GM12865 (cell line): ENCODE measurements around the gene SERPINB7.

ENCODE experiments used
- DNase-seq: peaks from one replicate; pipeline ENCODE4 v3.0.0; 2010; ENCODE audit warnings: low read depth
- H3K4me3 ChIP-seq: 2 replicates; pipeline ENCODE4 v1.5.1; 2011; ENCODE audit warnings: mild to moderate bottlenecking, low read depth, low read length, control low read depth
- TF ChIP-seq, protein P1 (sequence below): IDR thresholded peaks from 2 replicates; pipeline ENCODE4 v1.5.1; 2011; ENCODE audit warnings: low read length, control low read depth, low read depth, inconsistent platforms; ENCODE audit not compliant: insufficient read depth; ENCODE audit errors: missing control alignments

SERPINB7 gene

DNA sequence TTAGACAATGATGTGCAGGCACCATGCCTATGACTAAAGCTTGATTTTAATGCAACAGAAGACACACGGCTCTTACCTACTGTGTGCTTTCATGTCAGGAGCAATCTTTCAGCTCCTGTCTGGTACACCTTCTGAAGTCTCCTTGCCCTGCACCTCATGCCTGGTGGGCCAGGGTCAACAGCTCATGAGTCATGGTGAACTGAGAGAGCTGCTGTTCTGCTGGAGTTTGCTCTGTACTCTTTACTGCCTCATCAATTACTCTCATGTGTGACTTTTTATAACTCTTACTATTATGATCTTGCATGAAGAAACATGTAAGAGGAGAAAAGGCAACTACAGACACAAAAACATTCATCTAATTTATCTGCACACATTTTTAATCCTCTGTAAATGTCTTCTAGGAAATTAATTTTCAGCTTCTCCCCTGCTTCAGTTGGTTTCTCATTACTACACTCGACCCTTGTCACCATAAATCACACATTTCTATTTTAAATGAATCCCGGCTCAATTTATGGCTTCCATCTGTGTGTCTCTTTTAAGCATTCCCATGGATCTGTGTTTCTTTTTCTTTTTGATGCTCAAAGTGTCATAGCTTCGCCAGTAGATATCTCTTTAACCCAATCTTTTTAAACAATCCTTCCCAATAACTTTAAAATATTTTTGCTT is 9.7 kb downstream of the SERPINB7 start:
- TF ChIP-seq, protein P1, sequence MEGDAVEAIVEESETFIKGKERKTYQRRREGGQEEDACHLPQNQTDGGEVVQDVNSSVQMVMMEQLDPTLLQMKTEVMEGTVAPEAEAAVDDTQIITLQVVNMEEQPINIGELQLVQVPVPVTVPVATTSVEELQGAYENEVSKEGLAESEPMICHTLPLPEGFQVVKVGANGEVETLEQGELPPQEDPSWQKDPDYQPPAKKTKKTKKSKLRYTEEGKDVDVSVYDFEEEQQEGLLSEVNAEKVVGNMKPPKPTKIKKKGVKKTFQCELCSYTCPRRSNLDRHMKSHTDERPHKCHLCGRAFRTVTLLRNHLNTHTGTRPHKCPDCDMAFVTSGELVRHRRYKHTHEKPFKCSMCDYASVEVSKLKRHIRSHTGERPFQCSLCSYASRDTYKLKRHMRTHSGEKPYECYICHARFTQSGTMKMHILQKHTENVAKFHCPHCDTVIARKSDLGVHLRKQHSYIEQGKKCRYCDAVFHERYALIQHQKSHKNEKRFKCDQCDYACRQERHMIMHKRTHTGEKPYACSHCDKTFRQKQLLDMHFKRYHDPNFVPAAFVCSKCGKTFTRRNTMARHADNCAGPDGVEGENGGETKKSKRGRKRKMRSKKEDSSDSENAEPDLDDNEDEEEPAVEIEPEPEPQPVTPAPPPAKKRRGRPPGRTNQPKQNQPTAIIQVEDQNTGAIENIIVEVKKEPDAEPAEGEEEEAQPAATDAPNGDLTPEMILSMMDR, result no peak
- H3K4me3 ChIP-seq, result no peak overlapping the region
- no peak for DNase-seq

DNA sequence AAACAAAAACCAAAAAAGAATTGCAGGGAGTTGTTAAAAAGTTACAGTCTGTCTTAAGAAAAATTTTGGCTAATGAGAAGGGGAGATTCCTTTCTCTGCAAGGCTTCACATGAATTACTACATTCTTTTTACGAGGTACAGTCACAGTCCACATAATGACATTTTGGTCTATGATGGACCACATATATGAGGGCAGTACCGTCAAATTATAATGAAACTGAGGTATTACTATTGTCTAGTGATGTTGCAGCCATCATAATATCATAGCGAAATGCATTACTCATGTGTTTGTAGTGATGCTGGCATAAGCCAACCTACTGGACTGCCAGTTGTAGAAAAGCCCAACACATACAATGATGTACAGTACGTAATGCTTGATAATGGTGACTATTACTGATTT is 12.5 kb downstream of the SERPINB7 start:
- H3K4me3 ChIP-seq, result no peak overlapping the region
- DNase-seq, result no peak
- TF ChIP-seq, protein P1, result no peak

DNA sequence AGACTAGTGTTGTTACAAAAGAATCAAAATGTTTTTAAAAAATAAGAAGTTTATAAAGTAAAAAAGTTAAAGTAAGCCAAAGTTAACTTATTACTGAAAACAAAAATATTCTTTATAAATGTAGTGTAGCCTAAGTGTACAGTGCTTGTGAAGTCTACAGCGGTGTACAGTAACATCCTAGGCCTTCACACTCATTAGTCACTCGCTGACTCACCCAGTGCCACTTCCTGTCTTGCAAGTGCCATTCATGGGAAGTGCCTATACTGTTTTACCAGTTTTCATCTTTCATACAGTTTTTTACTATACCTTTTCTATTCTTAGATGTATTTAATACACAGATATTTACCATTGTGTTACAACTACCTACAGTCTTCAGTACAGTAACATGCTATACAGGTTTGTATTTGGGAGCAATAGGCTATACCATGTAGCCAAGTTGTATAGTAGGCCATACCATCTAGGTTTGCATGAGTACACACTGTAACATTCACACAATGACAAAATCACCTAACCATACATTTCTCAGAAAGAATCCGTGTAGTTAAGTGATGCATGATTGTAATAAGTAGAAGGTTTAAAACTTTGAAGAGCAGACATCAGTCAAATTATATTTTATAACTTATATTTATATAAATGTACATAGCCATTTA is 13.4 kb downstream of the SERPINB7 start:
- TF ChIP-seq, protein P1, result no peak
- DNase-seq, result peak; percentile 24
- H3K4me3 ChIP-seq, result no peak overlapping the region

DNA sequence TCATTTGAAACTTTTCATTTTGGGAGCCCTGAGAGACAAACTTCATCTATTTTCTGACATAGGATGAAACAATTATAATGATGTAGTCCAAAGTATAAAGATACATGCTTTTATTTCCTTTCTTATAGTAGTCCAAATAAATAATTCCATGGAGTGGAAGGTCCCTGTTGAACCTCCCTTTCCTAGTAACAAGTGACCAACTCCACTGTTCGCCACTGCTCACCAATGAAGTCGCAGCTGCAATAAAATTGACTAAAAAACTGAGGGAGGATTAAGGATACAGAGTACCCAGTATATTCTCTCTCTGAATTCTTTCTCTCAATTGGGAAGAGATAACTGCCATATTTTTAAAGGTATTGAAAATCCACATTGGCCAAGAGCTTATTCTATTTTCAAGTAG is 14.1 kb downstream of the SERPINB7 start:
- TF ChIP-seq, protein P1, result no peak
- H3K4me3 ChIP-seq, result no peak overlapping the region
- no peak for DNase-seq

DNA sequence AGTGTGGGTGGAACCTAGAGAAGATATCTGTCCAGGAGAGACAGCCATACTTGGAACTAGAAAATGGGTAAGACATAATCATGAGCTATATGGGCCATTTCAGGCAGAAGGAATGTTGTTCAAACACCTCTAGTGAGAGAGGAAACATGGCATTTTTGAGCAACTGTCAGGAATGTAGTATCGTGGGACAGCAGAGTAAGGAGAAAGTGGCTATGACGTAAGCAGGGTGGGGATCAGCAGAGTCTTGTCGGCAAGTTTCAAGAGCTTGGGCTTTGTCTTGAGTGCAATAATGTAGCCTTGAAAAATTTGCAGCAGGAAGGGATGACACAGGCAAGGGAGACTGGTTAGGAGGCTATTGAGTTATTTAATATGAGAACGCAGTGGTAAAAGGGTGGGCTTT is 20.4 kb downstream of the SERPINB7 start:
- TF ChIP-seq, protein P1, result no peak
- H3K4me3 ChIP-seq, result no peak overlapping the region

DNA sequence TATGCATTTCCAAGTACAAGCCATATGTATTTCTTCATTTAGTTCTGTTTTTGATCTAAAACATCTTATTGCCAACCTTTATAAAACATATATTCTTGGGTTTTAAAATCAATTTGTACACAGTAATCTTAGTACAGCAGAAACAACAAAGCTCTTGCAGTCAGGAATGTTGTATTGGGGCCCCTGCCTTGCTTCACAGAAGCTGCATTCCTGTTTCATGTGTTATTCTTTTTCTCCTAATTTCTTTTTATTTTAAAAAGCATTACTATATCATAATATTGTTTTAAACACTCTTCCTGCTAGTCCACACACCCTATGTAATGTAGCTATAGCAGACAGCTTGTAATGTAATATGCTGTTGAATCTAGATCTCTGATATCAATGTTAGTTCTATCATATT is 24.0 kb downstream of the SERPINB7 start:
- DNase-seq, result no peak
- H3K4me3 ChIP-seq, result no peak overlapping the region
- TF ChIP-seq, protein P1, result no peak

More for the DNA sequence above, 20.4 kb downstream of the SERPINB7 start:
- no peak for DNase-seq
